ENCODE measurements around the gene HHLA2.

HHLA2 gene

GRCh38 chr3:108297647-108298046 lies 1.3 kb downstream of the HHLA2 start:
- DNase-seq (ENCODE audit: low read depth, low spot score): no peak
- no peak overlapping the region for H3K27ac ChIP-seq

- no peak overlapping the region for H3K27ac ChIP-seq
- DNase-seq (ENCODE audit: low read depth, low spot score): no peak
Observed at GRCh38 chr3:108298056-108298455, 1.7 kb downstream of the HHLA2 start.

- no peak for DNase-seq (ENCODE audit: low read depth, low spot score)
- no peak overlapping the region for H3K27ac ChIP-seq
Observed at GRCh38 chr3:108300103-108300849, 3.9 kb downstream of the HHLA2 start.

- DNase-seq (ENCODE audit: low read depth, low spot score): no peak
- H3K27ac ChIP-seq: no peak overlapping the region
Observed at GRCh38 chr3:108301695-108302404, 5.5 kb downstream of the HHLA2 start.

GRCh38 chr3:108302570-108302969 lies 6.2 kb downstream of the HHLA2 start:
- no peak overlapping the region for H3K27ac ChIP-seq
- DNase-seq (ENCODE audit: low read depth, low spot score): no peak

- no peak for DNase-seq (ENCODE audit: low read depth, low spot score)
- peak overlapping the region; percentile 6 for H3K27ac ChIP-seq
Observed at GRCh38 chr3:108305484-108306172, 9.3 kb downstream of the HHLA2 start.

- DNase-seq (ENCODE audit: low read depth, low spot score): no peak
- no peak overlapping the region for H3K27ac ChIP-seq
Observed at GRCh38 chr3:108311797-108312196, 15.4 kb downstream of the HHLA2 start.

GRCh38 chr3:108312656-108313055 lies 16.3 kb downstream of the HHLA2 start:
- no peak for DNase-seq (ENCODE audit: low read depth, low spot score)
- H3K27ac ChIP-seq: no peak overlapping the region

- DNase-seq (ENCODE audit: low read depth, low spot score): no peak
- H3K27ac ChIP-seq: no peak overlapping the region
Observed at GRCh38 chr3:108315767-108316301, 19.5 kb downstream of the HHLA2 start.

GRCh38 chr3:108319428-108320082 lies 23.2 kb downstream of the HHLA2 start:
- no peak for DNase-seq (ENCODE audit: low read depth, low spot score)
- no peak overlapping the region for H3K27ac ChIP-seq

GRCh38 chr3:108320746-108321350 lies 24.5 kb downstream of the HHLA2 start:
- H3K27ac ChIP-seq: no peak overlapping the region
- DNase-seq (ENCODE audit: low read depth, low spot score): no peak

GRCh38 chr3:108322352-108322751 lies 26.0 kb downstream of the HHLA2 start:
- H3K27ac ChIP-seq: no peak overlapping the region
- DNase-seq (ENCODE audit: low read depth, low spot score): no peak

GRCh38 chr3:108324177-108324576 lies 27.8 kb downstream of the HHLA2 start:
- no peak for DNase-seq (ENCODE audit: low read depth, low spot score)
- H3K27ac ChIP-seq: no peak overlapping the region

GRCh38 chr3:108327168-108327567 lies 30.8 kb downstream of the HHLA2 start:
- DNase-seq (ENCODE audit: low read depth, low spot score): no peak
- no peak overlapping the region for H3K27ac ChIP-seq

- DNase-seq (ENCODE audit: low read depth, low spot score): no peak
- H3K27ac ChIP-seq: no peak overlapping the region
Observed at GRCh38 chr3:108328821-108329486, 32.6 kb downstream of the HHLA2 start.

- DNase-seq (ENCODE audit: low read depth, low spot score): no peak
- H3K27ac ChIP-seq: no peak overlapping the region
Observed at GRCh38 chr3:108329508-108329907, 33.2 kb downstream of the HHLA2 start.

- DNase-seq (ENCODE audit: low read depth, low spot score): no peak
Observed at GRCh38 chr3:108329947-108330346, 33.6 kb downstream of the HHLA2 start.

GRCh38 chr3:108331792-108332191 lies 35.4 kb downstream of the HHLA2 start:
- DNase-seq (ENCODE audit: low read depth, low spot score): no peak
- no peak overlapping the region for H3K27ac ChIP-seq

More at GRCh38 chr3:108329947-108330346, 33.6 kb downstream of the HHLA2 start:
- H3K27ac ChIP-seq: no peak overlapping the region

GRCh38 chr3:108333961-108334360 lies 37.6 kb downstream of the HHLA2 start:
- H3K27ac ChIP-seq: no peak overlapping the region
- DNase-seq (ENCODE audit: low read depth, low spot score): no peak

Measured in epithelial cell of prostate (primary cell).